Measurements from ENCODE around the gene PPP6R3.

The PPP6R3 gene

DNA sequence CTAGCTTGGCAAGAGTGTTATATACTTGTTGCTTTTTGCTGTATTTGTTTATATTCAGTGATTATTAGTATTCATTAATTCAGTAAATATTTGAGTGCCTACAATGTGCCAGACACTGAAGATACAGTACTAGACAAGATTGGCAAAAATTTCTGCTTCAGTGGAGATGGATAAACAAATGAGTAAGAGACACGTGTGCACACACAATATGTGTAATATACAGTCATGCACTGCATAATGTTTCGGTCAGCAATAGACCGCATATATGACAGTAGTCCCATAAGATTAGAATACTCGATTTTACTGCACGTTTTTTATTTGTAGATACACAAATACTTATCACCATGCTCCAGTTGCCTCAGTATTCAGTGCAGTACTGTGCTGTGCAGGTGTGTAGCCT lies 118.9 kb downstream of the PPP6R3 start:
- no peak for DNase-seq (ENCODE audit: low read depth)
- H3K4me3 ChIP-seq (ENCODE audit: low read depth, low read length) = no peak overlapping the region
- TF ChIP-seq CTCF (IDR thresholded peaks at IDR 0.05; ENCODE audit: low read depth, low read length) (no peak), MAX (IDR thresholded peaks at IDR 0.05; ENCODE audit: low read depth, low read length) (no peak), POLR2A (IDR thresholded peaks at IDR 0.05; ENCODE audit: extremely low read depth, insufficient read length) (no peak), MYC (IDR thresholded peaks at IDR 0.05; ENCODE audit: low read depth, low read length) (no peak)

GRCh38 chr11:68581439-68581838 lies 120.9 kb downstream of the PPP6R3 start:
- TF ChIP-seq CTCF (IDR thresholded peaks at IDR 0.05; ENCODE audit: low read depth, low read length) = no peak
- TF ChIP-seq MAX (IDR thresholded peaks at IDR 0.05; ENCODE audit: low read depth, low read length) = no peak
- no peak for TF ChIP-seq MYC (IDR thresholded peaks at IDR 0.05; ENCODE audit: low read depth, low read length)
- TF ChIP-seq POLR2A (IDR thresholded peaks at IDR 0.05; ENCODE audit: extremely low read depth, insufficient read length) = no peak
- no peak for DNase-seq (ENCODE audit: low read depth)

DNA sequence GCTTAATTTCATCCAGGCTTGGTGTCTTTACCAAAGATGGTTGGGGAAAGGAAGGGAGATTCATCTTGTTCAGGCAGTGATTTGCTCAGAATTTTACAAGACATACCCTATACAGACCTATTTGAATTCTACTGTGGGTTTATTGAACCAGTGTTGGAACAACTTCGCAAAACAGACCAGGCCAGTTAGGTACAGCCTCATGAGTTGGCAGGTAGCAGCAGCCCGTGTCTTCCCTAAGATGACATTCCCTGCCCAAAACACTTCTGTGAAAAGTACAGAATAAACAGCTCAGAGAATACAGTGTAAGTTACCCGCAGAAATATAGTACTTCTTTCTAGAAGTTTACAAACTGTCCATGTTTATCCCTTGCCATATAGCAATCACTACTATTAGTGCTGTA lies 121.3 kb downstream of the PPP6R3 start:
- TF ChIP-seq CTCF (IDR thresholded peaks at IDR 0.05; ENCODE audit: low read depth, low read length) (no peak), MAX (IDR thresholded peaks at IDR 0.05; ENCODE audit: low read depth, low read length) (no peak), MYC (IDR thresholded peaks at IDR 0.05; ENCODE audit: low read depth, low read length) (no peak), POLR2A (IDR thresholded peaks at IDR 0.05; ENCODE audit: extremely low read depth, insufficient read length) (no peak)
- no peak for DNase-seq (ENCODE audit: low read depth)
- H3K4me3 ChIP-seq (ENCODE audit: low read depth, low read length) = no peak overlapping the region

More at GRCh38 chr11:68581439-68581838, 120.9 kb downstream of the PPP6R3 start:
- H3K4me3 ChIP-seq (ENCODE audit: low read depth, low read length) = no peak overlapping the region

DNA sequence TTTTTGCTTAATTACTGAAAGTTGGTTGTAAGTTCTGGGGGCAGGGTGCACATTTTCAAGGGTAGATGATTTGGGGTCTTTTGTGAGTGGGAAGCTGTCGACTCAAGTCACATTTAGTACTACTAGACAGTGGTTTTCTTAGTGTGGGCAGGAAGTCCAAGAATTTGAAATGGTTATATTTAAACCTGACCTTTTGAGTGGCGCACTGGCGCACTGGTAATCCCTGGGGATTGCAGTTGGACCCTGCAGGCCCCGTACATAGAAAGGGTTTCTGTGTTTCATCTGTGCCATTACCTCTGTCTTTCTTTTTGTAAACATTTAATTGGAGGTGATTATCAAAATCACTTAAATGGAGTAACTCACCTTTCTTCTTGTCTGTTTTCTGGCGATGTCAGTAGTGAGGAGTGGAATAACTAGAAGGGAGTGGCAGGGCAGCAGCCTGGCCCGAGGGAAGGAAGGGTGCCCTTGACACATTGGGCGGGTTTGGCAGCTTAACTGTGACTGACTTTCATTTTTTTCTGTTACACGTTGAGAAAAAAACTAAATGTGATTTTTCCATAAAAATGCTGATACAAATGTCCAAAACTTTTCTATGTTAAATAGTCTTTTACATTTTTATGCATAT lies 122.0 kb downstream of the PPP6R3 start:
- no peak for TF ChIP-seq POLR2A (IDR thresholded peaks at IDR 0.05; ENCODE audit: extremely low read depth, insufficient read length)
- TF ChIP-seq MAX (IDR thresholded peaks at IDR 0.05; ENCODE audit: low read depth, low read length) = no peak
- no peak for TF ChIP-seq CTCF (IDR thresholded peaks at IDR 0.05; ENCODE audit: low read depth, low read length)
- TF ChIP-seq MYC (IDR thresholded peaks at IDR 0.05; ENCODE audit: low read depth, low read length) = no peak
- DNase-seq (ENCODE audit: low read depth) = no peak
- no peak overlapping the region for H3K4me3 ChIP-seq (ENCODE audit: low read depth, low read length)

DNA sequence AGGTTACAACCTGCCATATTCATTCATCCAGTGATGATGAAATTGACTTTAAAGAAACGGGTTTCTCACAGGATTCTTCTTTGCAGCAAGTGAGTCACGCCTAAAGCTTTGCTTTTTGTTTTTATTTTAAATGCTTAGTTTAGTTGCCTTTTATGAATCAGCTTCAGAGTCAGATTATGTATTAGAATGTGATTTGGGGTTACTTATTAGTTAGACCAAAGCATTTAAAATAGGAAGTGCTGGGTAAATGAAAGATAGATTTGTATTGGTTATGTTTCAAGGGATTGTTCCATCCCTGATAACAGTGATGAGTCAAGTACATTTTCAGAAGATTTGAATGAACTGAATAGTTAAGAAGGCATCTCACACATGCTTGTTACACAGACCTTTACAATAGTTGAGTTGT lies 122.5 kb downstream of the PPP6R3 start:
- H3K4me3 ChIP-seq (ENCODE audit: low read depth, low read length) = no peak overlapping the region
- TF ChIP-seq POLR2A (IDR thresholded peaks at IDR 0.05; ENCODE audit: extremely low read depth, insufficient read length) (no peak), MYC (IDR thresholded peaks at IDR 0.05; ENCODE audit: low read depth, low read length) (no peak), MAX (IDR thresholded peaks at IDR 0.05; ENCODE audit: low read depth, low read length) (no peak), CTCF (IDR thresholded peaks at IDR 0.05; ENCODE audit: low read depth, low read length) (no peak)
- no peak for DNase-seq (ENCODE audit: low read depth)
